ENCODE results near the gene RTKN2.

GRCh38 chr10:62244088-62244487 lies 24.6 kb downstream of the RTKN2 start:
- TF ChIP-seq, protein P1, sequence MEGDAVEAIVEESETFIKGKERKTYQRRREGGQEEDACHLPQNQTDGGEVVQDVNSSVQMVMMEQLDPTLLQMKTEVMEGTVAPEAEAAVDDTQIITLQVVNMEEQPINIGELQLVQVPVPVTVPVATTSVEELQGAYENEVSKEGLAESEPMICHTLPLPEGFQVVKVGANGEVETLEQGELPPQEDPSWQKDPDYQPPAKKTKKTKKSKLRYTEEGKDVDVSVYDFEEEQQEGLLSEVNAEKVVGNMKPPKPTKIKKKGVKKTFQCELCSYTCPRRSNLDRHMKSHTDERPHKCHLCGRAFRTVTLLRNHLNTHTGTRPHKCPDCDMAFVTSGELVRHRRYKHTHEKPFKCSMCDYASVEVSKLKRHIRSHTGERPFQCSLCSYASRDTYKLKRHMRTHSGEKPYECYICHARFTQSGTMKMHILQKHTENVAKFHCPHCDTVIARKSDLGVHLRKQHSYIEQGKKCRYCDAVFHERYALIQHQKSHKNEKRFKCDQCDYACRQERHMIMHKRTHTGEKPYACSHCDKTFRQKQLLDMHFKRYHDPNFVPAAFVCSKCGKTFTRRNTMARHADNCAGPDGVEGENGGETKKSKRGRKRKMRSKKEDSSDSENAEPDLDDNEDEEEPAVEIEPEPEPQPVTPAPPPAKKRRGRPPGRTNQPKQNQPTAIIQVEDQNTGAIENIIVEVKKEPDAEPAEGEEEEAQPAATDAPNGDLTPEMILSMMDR (IDR thresholded peaks at IDR 0.05 in 8 of 11, conservative IDR thresholded peaks at IDR 0.05 in 3 of 11), result no peak
- no peak for TF ChIP-seq POLR2A (IDR thresholded peaks at IDR 0.05)
